Measurements from ENCODE around the gene ZSCAN22. TPM values are rescaled to one million over a fixed set of nuclear protein-coding genes. Genes with fewer than 3 reads are reported as not detected.

ZSCAN22 gene
- polyA plus RNA-seq, 1 donor, result 3.2 TPM

DNA sequence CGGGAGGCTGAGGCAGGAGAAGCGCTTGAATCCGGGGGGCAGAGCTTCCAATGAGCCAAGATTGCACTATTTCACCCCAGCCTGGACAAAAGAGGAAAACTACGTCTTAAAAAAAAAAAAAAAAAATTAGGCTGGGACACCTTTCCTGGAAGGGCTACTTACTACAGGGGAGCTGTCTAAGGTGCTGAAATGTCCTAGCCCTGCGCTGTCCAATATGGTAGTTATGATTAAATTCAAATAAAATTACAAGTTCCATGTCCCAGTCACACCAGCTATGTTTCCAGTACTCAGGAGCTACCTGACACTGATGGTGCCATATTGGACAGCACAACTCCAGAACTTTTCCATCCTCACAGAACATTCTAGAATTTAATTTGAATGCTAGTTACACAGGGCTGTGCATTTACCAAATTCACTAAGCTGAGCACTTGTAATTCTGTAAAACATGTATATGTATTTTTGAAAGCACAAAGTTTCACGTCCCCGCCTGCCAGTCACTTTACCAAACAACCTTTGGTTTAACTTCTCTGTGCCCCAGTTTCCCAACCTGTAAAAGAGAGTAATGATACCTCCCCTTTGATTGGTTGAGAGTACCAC lies 9.2 kb upstream of the ZSCAN22 start:
- no peak for DNase-seq
- WGBS (ENCODE audit: insufficient coverage, low lambda C conversion rate), result 20% methylated on average over 2 of the region's 7 CpGs

DNA sequence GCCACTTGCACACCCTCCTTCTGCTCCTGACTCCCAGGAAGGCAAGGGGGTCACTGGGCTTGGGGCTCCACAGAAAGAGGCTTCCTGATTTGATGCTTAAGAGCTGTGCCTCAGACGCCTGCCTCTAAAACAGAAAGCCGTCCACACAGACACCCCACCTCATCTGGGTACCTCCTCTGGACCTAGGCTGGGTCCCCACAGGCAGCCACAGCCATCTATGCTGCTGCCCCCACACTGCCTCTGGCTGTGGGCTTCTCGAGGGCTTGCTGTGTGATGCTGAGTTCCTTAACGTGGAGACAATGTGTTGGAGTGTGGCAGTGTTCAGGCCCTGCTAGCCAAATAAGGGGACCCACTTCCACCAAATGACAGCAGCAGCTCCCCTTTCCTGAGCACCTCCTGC lies 8.5 kb upstream of the ZSCAN22 start:
- Histone ChIP-seq H3K9me3 (ENCODE audit: control insufficient read depth, low read depth, low read length) (no peaks in the 10 kb centered on the region), H3K27me3 (ENCODE audit: control insufficient read depth, insufficient read depth, low read length) (no peaks in the 10 kb centered on the region), H3K27ac (ENCODE audit: low read length) (no peak overlapping the region), H3K4me3 (ENCODE audit: low read length) (no peak overlapping the region), H3K36me3 (ENCODE audit: control insufficient read depth, insufficient read depth, low read length) (peaks cover 26% of the 10 kb centered on the region), H3K4me1 (ENCODE audit: control insufficient read depth, insufficient read depth, low read length) (no peaks in the 10 kb centered on the region)
- no CpG with 5 or more reads among the region's 4 CpGs for WGBS (ENCODE audit: insufficient coverage, low lambda C conversion rate)
- DNase-seq, result no peak

More for the DNA sequence above, 9.2 kb upstream of the ZSCAN22 start:
- Histone ChIP-seq H3K27ac (ENCODE audit: low read length) (no peak overlapping the region), H3K4me1 (ENCODE audit: control insufficient read depth, insufficient read depth, low read length) (no peaks in the 10 kb centered on the region), H3K27me3 (ENCODE audit: control insufficient read depth, insufficient read depth, low read length) (no peaks in the 10 kb centered on the region), H3K36me3 (ENCODE audit: control insufficient read depth, insufficient read depth, low read length) (peaks cover 34% of the 10 kb centered on the region), H3K4me3 (ENCODE audit: low read length) (no peak overlapping the region), H3K9me3 (ENCODE audit: control insufficient read depth, low read depth, low read length) (no peaks in the 10 kb centered on the region)

DNA sequence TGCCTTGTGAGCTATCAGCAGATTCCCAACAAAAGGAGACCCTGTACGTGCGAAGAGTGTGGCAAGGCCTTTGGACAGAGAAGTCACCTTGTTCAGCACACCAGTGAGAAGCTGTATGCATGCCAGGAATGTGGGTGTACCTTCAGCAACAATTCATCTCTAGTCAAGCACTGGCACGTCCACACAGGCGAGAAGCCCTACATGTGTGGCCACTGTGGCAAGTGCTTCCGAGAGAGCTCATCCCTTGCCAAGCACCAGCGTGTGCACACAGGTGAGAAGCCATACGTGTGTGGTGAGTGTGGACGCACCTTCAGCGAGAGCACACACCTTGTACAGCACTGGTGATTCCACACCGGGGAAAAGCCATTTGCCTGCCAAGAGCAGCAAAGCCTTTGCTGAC lies 7.6 kb upstream of the ZSCAN22 start:
- peaks cover 19% of the 10 kb centered on the region for H3K36me3 ChIP-seq (ENCODE audit: control insufficient read depth, insufficient read depth, low read length)
- H3K27ac ChIP-seq (ENCODE audit: low read length), result no peak overlapping the region
- no peaks in the 10 kb centered on the region for H3K9me3 ChIP-seq (ENCODE audit: control insufficient read depth, low read depth, low read length)
- H3K4me1 ChIP-seq (ENCODE audit: control insufficient read depth, insufficient read depth, low read length), result no peaks in the 10 kb centered on the region
- 100% methylated on average over 2 of the region's 10 CpGs for WGBS (ENCODE audit: insufficient coverage, low lambda C conversion rate)
- no peak overlapping the region for H3K4me3 ChIP-seq (ENCODE audit: low read length)
- no peaks in the 10 kb centered on the region for H3K27me3 ChIP-seq (ENCODE audit: control insufficient read depth, insufficient read depth, low read length)
- DNase-seq, result no peak

DNA sequence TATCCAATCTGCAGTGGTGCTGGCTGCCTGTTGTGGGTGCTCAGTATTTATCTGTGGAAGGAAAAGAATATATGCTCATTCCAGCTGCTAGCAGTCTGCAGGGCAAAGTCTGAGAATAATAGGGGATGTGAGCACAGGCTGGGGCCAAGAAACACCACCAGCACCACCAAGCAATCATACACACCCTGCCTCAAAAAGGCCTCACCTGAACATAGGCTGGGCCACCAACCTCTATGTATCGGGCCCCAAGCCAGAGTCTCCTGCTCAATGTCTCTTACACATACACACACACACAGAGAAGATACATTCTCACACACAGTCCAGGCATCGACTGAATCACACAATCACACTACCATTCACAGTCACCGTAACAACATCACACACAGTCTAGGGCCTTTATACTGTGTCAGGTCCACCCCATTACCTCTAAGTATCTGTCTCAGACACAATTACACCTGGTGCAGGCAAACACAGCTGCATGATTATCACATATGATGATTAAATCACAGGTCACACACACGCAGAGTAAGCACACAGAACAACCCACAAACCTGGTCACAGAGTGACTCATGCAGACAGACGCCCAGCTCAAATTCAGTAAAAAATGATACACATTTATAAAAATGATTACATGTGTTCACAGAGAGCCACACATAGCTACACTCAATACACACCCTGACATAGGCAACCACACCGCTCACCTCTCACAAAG lies 1.3 kb upstream of the ZSCAN22 start:
- no CpG with 5 or more reads among the region's 6 CpGs for WGBS (ENCODE audit: insufficient coverage, low lambda C conversion rate)
- peak overlapping the region; percentile 84 for H3K4me3 ChIP-seq (ENCODE audit: low read length)

DNA sequence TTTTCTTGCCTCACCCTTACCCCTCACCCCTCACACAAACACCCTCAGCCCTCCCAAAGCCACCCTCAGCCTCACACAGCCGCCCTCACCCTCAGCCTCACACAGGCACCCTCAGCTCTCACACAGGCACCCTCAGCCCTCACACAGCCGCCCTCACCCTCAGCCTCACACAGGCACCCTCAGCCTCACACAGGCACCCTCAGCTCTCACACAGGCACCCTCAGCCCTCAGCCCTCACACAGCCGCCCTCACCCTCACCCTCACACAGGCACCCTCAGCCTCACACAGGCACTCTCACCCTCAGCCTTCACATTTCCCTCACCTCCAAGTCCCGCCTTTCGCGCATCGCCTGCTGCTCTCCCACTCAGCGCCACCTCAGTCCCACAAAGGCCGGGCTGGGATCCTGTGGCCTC lies 287 bp upstream of the ZSCAN22 start:
- Histone ChIP-seq H3K27ac (ENCODE audit: low read length) (peak overlapping the region; percentile 86), H3K27me3 (ENCODE audit: control insufficient read depth, insufficient read depth, low read length) (no peaks in the 10 kb centered on the region), H3K9me3 (ENCODE audit: control insufficient read depth, low read depth, low read length) (no peaks in the 10 kb centered on the region), H3K4me1 (ENCODE audit: control insufficient read depth, insufficient read depth, low read length) (peaks cover 16% of the 10 kb centered on the region), H3K36me3 (ENCODE audit: control insufficient read depth, insufficient read depth, low read length) (peaks cover 2% of the 10 kb centered on the region), H3K4me3 (ENCODE audit: low read length) (peak overlapping the region; percentile 84)
- DNase-seq, result no peak
- WGBS (ENCODE audit: insufficient coverage, low lambda C conversion rate), result no CpG with 5 or more reads among the region's 9 CpGs

More for the DNA sequence above, 1.3 kb upstream of the ZSCAN22 start:
- H3K27ac ChIP-seq (ENCODE audit: low read length), result peak overlapping the region; percentile 23
- peaks cover 16% of the 10 kb centered on the region for H3K4me1 ChIP-seq (ENCODE audit: control insufficient read depth, insufficient read depth, low read length)
- DNase-seq, result peak; percentile 30 to 68
- peaks cover 2% of the 10 kb centered on the region for H3K36me3 ChIP-seq (ENCODE audit: control insufficient read depth, insufficient read depth, low read length)
- no peaks in the 10 kb centered on the region for H3K9me3 ChIP-seq (ENCODE audit: control insufficient read depth, low read depth, low read length)
- no peaks in the 10 kb centered on the region for H3K27me3 ChIP-seq (ENCODE audit: control insufficient read depth, insufficient read depth, low read length)

DNA sequence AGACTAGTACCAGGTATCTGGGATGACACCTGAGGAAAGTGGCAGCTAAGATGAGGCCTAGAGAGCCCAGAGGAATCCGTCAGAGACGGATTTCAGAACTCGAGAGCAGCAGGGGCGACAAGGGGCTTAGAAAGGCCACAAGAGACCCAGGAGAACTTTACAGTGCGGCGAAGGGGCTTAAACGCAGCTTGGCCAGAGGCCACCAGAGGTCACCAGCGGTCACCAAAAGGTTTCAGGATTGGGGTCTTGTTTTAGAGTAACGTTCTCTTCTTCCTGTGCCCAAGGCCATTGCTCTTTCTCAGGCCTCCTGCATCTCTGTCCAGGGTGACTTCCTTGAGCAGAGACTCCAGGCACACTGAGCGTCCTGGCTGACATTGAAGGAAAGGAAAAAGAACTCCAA lies 2.2 kb downstream of the ZSCAN22 start:
- DNase-seq, result no peak
- Histone ChIP-seq H3K27ac (ENCODE audit: low read length) (no peak overlapping the region), H3K4me1 (ENCODE audit: control insufficient read depth, insufficient read depth, low read length) (peaks cover 16% of the 10 kb centered on the region), H3K36me3 (ENCODE audit: control insufficient read depth, insufficient read depth, low read length) (no peaks in the 10 kb centered on the region), H3K4me3 (ENCODE audit: low read length) (no peak overlapping the region), H3K27me3 (ENCODE audit: control insufficient read depth, insufficient read depth, low read length) (no peaks in the 10 kb centered on the region), H3K9me3 (ENCODE audit: control insufficient read depth, low read depth, low read length) (no peaks in the 10 kb centered on the region)
- WGBS (ENCODE audit: insufficient coverage, low lambda C conversion rate), result 77% methylated on average over 2 of the region's 10 CpGs

DNA sequence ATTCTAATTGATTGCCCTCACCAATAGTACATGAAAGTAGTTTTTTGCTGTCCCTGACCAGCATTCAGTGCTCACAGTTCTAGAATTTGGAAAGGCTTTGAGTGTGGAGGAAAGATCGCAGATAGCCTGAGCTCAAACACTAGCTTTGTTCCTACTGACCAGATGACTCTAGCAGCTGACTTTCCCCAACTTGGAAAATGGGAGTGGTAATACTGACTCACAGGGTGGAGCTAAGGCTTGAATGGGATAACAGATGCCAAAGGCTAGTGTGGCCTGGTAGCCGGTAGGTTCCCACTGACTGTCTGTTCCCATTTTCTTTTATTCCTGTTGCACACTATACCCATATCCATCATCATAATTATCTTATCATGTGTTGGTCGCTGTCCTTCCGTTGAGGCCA lies 3.7 kb downstream of the ZSCAN22 start:
- Histone ChIP-seq H3K36me3 (ENCODE audit: control insufficient read depth, insufficient read depth, low read length) (peaks cover 10% of the 10 kb centered on the region), H3K27me3 (ENCODE audit: control insufficient read depth, insufficient read depth, low read length) (no peaks in the 10 kb centered on the region), H3K4me3 (ENCODE audit: low read length) (no peak overlapping the region), H3K4me1 (ENCODE audit: control insufficient read depth, insufficient read depth, low read length) (peaks cover 9% of the 10 kb centered on the region), H3K27ac (ENCODE audit: low read length) (no peak overlapping the region), H3K9me3 (ENCODE audit: control insufficient read depth, low read depth, low read length) (no peaks in the 10 kb centered on the region)
- WGBS (ENCODE audit: insufficient coverage, low lambda C conversion rate), result no CpG with 5 or more reads among the region's 4 CpGs
- no peak for DNase-seq

DNA sequence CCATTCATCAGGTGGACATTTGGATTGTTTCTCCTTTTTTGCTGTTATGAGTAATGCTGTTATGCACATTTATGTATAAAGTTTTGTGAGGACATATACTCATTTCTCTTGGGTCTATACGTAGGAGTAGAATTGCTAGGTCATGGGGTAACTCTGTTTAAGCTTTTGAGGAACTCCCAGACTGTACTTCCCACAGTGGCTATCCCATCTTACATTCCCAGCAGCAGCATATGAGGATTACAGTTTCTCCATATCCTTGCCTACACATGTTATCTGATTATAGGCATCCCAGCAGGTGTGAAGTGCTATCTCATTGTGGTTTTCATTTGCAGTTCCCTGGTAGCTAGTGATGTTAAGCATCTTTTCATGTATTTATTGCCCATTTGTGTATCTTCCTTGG lies 5.9 kb downstream of the ZSCAN22 start:
- DNase-seq, result no peak

DNA sequence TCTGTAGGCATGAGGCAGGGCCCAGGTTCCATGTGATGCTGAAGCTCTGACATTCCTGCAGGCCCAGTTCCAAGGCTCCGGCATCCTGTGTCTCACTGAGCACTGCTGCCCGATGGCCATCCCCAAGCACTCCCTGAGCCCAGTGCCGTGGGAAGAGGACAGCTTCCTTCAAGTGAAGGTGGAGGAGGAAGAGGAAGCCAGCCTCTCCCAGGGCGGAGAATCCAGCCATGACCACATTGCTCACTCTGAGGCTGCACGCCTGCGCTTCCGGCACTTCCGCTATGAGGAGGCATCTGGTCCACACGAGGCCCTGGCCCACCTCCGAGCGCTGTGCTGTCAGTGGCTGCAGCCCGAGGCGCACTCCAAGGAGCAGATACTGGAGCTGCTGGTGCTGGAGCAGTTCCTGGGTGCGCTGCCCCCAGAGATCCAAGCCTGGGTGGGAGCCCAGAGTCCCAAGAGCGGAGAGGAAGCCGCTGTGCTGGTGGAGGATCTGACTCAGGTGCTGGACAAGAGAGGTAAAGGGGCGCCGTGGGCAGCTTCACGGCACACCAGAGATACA lies 8.0 kb downstream of the ZSCAN22 start:
- Histone ChIP-seq H3K27ac (ENCODE audit: low read length) (no peak overlapping the region), H3K4me3 (ENCODE audit: low read length) (no peak overlapping the region), H3K27me3 (ENCODE audit: control insufficient read depth, insufficient read depth, low read length) (no peaks in the 10 kb centered on the region), H3K9me3 (ENCODE audit: control insufficient read depth, low read depth, low read length) (peaks cover 4% of the 10 kb centered on the region), H3K4me1 (ENCODE audit: control insufficient read depth, insufficient read depth, low read length) (no peaks in the 10 kb centered on the region), H3K36me3 (ENCODE audit: control insufficient read depth, insufficient read depth, low read length) (peaks cover 46% of the 10 kb centered on the region)
- WGBS (ENCODE audit: insufficient coverage, low lambda C conversion rate), result no CpG with 5 or more reads among the region's 19 CpGs
- DNase-seq, result no peak

More for the DNA sequence above, 5.9 kb downstream of the ZSCAN22 start:
- WGBS (ENCODE audit: insufficient coverage, low lambda C conversion rate), result no CpG with 5 or more reads among the region's 1 CpG
- Histone ChIP-seq H3K4me3 (ENCODE audit: low read length) (no peak overlapping the region), H3K4me1 (ENCODE audit: control insufficient read depth, insufficient read depth, low read length) (peaks cover 6% of the 10 kb centered on the region), H3K27ac (ENCODE audit: low read length) (no peak overlapping the region), H3K36me3 (ENCODE audit: control insufficient read depth, insufficient read depth, low read length) (peaks cover 26% of the 10 kb centered on the region), H3K9me3 (ENCODE audit: control insufficient read depth, low read depth, low read length) (no peaks in the 10 kb centered on the region), H3K27me3 (ENCODE audit: control insufficient read depth, insufficient read depth, low read length) (no peaks in the 10 kb centered on the region)

DNA sequence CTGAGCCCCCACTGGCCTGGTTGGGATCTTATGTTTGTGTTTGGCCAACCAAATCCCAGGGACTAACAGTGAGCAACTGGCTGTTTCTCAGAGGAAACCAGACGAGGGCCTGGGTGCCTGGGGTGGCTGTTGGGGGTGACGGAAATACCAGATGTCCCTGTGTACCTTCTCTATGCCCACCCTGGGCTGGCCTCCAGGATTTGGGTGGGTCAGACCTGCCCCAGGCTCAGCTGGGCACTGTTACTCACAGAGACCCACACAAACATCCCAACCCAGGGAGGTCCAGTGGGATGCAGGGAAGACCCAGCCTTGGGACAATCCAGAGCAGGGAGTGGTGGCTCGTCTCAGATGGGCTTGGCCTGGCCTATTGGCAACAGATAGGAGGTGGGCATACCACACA lies 8.8 kb downstream of the ZSCAN22 start:
- peaks cover 47% of the 10 kb centered on the region for H3K36me3 ChIP-seq (ENCODE audit: control insufficient read depth, insufficient read depth, low read length)
- peaks cover 4% of the 10 kb centered on the region for H3K9me3 ChIP-seq (ENCODE audit: control insufficient read depth, low read depth, low read length)
- H3K27me3 ChIP-seq (ENCODE audit: control insufficient read depth, insufficient read depth, low read length), result no peaks in the 10 kb centered on the region
- DNase-seq, result no peak
- no peak overlapping the region for H3K4me3 ChIP-seq (ENCODE audit: low read length)
- no peaks in the 10 kb centered on the region for H3K4me1 ChIP-seq (ENCODE audit: control insufficient read depth, insufficient read depth, low read length)
- no CpG with 5 or more reads among the region's 3 CpGs for WGBS (ENCODE audit: insufficient coverage, low lambda C conversion rate)
- no peak overlapping the region for H3K27ac ChIP-seq (ENCODE audit: low read length)
